Panc1 (cell line): Measurements from ENCODE around the gene TGFB2. TPM values are rescaled to one million over a fixed set of nuclear protein-coding genes. Genes with fewer than 3 reads are reported as not detected.

ENCODE experiments used
- ATAC-seq: fragments of 200-7000 bp; cut with Tn5 transposase; 2 replicates; pipeline ENCODE4 v1.9.1; 2020; ENCODE audit warnings: mild to moderate bottlenecking, moderate library complexity
- BruUV-seq: library from RNA; stranded (reverse); fragments of 400-500 nt; replicated peaks from 2 replicates; lab custom pipeline; 2021; lab: Mats Ljungman, UMichigan
- CTCF ChIA-PET: fragments of 300-600 bp; sonication (Branson Sonifier 250); formaldehyde crosslinking; loops from one replicate; lab custom pipeline; 2022; ENCODE audit warnings: antibody characterized with exemption; lab: Charles Lee
- POLR2A ChIA-PET: fragments of 300-600 bp; sonication (Branson Sonifier 250); formaldehyde crosslinking; loops from one replicate; lab custom pipeline; 2022; ENCODE audit warnings: antibody characterized with exemption; lab: Charles Lee
- DNase-seq: peaks from one replicate; pipeline ENCODE4 v3.0.0-alpha.2; 2010; ENCODE audit warnings: low read depth, low spot score
- H3K27ac ChIP-seq: 2 replicates; pipeline ENCODE4 v1.5.1; 2011; ENCODE audit warnings: mild to moderate bottlenecking, low read length, inconsistent platforms
- H3K27me3 ChIP-seq: fragments of 200-500 bp; sonication (Bioruptor generic); 2 replicates; pipeline ENCODE4 v1.6.0; 2014; ENCODE audit warnings: low read length, inconsistent platforms; ENCODE audit not compliant: control insufficient read depth, insufficient read depth
- H3K36me3 ChIP-seq: fragments of 200-500 bp; sonication (Bioruptor generic); 2 replicates; pipeline ENCODE4 v1.5.1; 2014; ENCODE audit warnings: inconsistent platforms, mild to moderate bottlenecking, low read length, moderate library complexity; ENCODE audit not compliant: control insufficient read depth, insufficient read depth
- H3K4me1 ChIP-seq: 2 replicates; pipeline ENCODE4 v1.5.1; 2011; ENCODE audit warnings: inconsistent platforms, mild to moderate bottlenecking, low read length, moderate library complexity; ENCODE audit not compliant: control insufficient read depth, insufficient read depth
- H3K4me3 ChIP-seq, 2 experiments: 2 replicates each; pipeline ENCODE4 v1.5.1; 2011 to 2012; ENCODE audit warnings: low read depth in 2 of 2, low read length in 2 of 2, mild to moderate bottlenecking in 2 of 2, inconsistent platforms in 1 of 2, moderate library complexity in 1 of 2
- H3K9me3 ChIP-seq: fragments of 200-500 bp; sonication (Bioruptor generic); 2 replicates; pipeline ENCODE4 v1.5.1; 2014; ENCODE audit warnings: low read depth, mild to moderate bottlenecking, inconsistent platforms, low read length, moderate library complexity; ENCODE audit not compliant: control insufficient read depth, insufficient read depth
- CTCF ChIP-seq: fragments of 450-650 bp; IDR thresholded peaks from 2 replicates; pipeline ENCODE4 v1.5.1; 2017; ENCODE audit warnings: mild to moderate bottlenecking
- POLR2AphosphoS5 ChIP-seq: IDR thresholded peaks from 2 replicates; pipeline ENCODE4 v1.6.1; 2012; ENCODE audit warnings: mild to moderate bottlenecking, low read depth, low read length, moderate library complexity
- SIN3A ChIP-seq: IDR thresholded peaks from 2 replicates; pipeline ENCODE4 v1.6.1; 2012; ENCODE audit warnings: low read depth, mild to moderate bottlenecking, low read length, moderate library complexity, borderline replicate concordance; ENCODE audit not compliant: insufficient read depth
- TCF7L2 ChIP-seq: IDR thresholded peaks from 2 replicates; pipeline ENCODE4 v1.6.1; 2011; ENCODE audit warnings: mild to moderate bottlenecking, low read depth, low read length, inconsistent platforms
- in situ Hi-C: cut with HindIII; loops from 2 replicates; pipeline ENCODE4 v1.10.0; 2016; ENCODE audit warnings: low sequenced_read_pairs, low pct_unique_long_range_greater_than_20kb
- intact Hi-C: fragments of 100-400 bp; cut with micrococcal nuclease; formaldehyde crosslinking; loops from one replicate; pipeline ENCODE4 v1.10.0; 2022; ENCODE audit not compliant: unreplicated experiment
- total RNA-seq: library from RNA; stranded (reverse); gene quantifications from one replicate; pipeline ENCODE4 v1.2.1, GENCODE V29; 2021; ENCODE audit not compliant: unreplicated experiment
- TF ChIP-seq, protein P1 (sequence below), 2 experiments: IDR thresholded peaks; 2 replicates each; pipeline ENCODE4 v1.6.1; 2011 to 2012; ENCODE audit warnings: low read depth in 2 of 2, control low read depth in 1 of 2, low read length in 1 of 2, mild to moderate bottlenecking in 1 of 2, moderate library complexity in 1 of 2; ENCODE audit not compliant: insufficient read depth in 1 of 2

TGFB2 gene
- total RNA-seq, 1 experiment from 2014 or later, result 58.9 TPM

- TF ChIP-seq, protein P1, sequence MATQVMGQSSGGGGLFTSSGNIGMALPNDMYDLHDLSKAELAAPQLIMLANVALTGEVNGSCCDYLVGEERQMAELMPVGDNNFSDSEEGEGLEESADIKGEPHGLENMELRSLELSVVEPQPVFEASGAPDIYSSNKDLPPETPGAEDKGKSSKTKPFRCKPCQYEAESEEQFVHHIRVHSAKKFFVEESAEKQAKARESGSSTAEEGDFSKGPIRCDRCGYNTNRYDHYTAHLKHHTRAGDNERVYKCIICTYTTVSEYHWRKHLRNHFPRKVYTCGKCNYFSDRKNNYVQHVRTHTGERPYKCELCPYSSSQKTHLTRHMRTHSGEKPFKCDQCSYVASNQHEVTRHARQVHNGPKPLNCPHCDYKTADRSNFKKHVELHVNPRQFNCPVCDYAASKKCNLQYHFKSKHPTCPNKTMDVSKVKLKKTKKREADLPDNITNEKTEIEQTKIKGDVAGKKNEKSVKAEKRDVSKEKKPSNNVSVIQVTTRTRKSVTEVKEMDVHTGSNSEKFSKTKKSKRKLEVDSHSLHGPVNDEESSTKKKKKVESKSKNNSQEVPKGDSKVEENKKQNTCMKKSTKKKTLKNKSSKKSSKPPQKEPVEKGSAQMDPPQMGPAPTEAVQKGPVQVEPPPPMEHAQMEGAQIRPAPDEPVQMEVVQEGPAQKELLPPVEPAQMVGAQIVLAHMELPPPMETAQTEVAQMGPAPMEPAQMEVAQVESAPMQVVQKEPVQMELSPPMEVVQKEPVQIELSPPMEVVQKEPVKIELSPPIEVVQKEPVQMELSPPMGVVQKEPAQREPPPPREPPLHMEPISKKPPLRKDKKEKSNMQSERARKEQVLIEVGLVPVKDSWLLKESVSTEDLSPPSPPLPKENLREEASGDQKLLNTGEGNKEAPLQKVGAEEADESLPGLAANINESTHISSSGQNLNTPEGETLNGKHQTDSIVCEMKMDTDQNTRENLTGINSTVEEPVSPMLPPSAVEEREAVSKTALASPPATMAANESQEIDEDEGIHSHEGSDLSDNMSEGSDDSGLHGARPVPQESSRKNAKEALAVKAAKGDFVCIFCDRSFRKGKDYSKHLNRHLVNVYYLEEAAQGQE (IDR thresholded peaks at IDR 0.05; ENCODE audit: insufficient read depth in 1 of 2, low read depth in 2 of 2, low read length in 1 of 2), result no peak
- TF ChIP-seq SIN3A, result no peak
- TF ChIP-seq TCF7L2, result no peak
- TF ChIP-seq POLR2AphosphoS5, result no peak
- TF ChIP-seq CTCF, result no peak
These were observed 66.0 kb downstream of the TGFB2 start for GRCh38 chr1:218411101-218411500.

GRCh38 chr1:218412171-218412570 is 67.0 kb downstream of the TGFB2 start:
- no TSS peak for BruUV-seq
- Histone ChIP-seq H3K27ac (peak overlapping the region; percentile 59; the same call in 1 of the 2 replicates), H3K36me3 (peaks cover 2% of the 10 kb centered on the region; the same call in 1 of the 2 replicates), H3K9me3 (no peaks in the 10 kb centered on the region), H3K4me1 (peaks cover 22% of the 10 kb centered on the region; the same call in 1 of the 2 replicates), H3K4me3 (no peak overlapping the region), H3K27me3 (no peaks in the 10 kb centered on the region)
- TF ChIP-seq CTCF (no peak), POLR2AphosphoS5 (no peak), SIN3A (no peak), TCF7L2 (no peak)
- TF ChIP-seq, protein P1 (IDR thresholded peaks at IDR 0.05; ENCODE audit: insufficient read depth in 1 of 2, low read depth in 2 of 2, low read length in 1 of 2), result no peak
- DNase-seq (no peak), ATAC-seq (no peak)
- POLR2A ChIA-PET, result no interaction called here
- CTCF ChIA-PET, result no interaction called here
- intact Hi-C loops, result no loop called here
- in situ Hi-C loops, result no loop called here

More at GRCh38 chr1:218411101-218411500, 66.0 kb downstream of the TGFB2 start:
- ChIA-PET CTCF (no interaction called here), POLR2A (no interaction called here)
- DNase-seq (no peak), ATAC-seq (no peak)
- H3K27ac ChIP-seq, result peak overlapping the region; percentile 35; the same call in 1 of the 2 replicates
- intact Hi-C loops, result no loop called here
- H3K4me3 ChIP-seq, result no peak overlapping the region
- H3K36me3 ChIP-seq, result peaks cover 2% of the 10 kb centered on the region; the same call in 1 of the 2 replicates
- H3K4me1 ChIP-seq, result peaks cover 22% of the 10 kb centered on the region; the same call in 1 of the 2 replicates
- no TSS peak for BruUV-seq
- no peaks in the 10 kb centered on the region for H3K9me3 ChIP-seq
- no peaks in the 10 kb centered on the region for H3K27me3 ChIP-seq
- in situ Hi-C loops, result no loop called here
